Omental fat pad (tissue), 4 donors: ENCODE results near the gene YPEL1. TPM values are rescaled to one million over a fixed set of nuclear protein-coding genes. Genes with fewer than 3 reads are reported as not detected.
"Not testable (repeated sequence)": the region's sequence is repeated elsewhere in the genome, so short reads cannot be mapped to it uniquely, and the experiment has no call there.

Source experiments
- ATAC-seq: fragments of 150-250 bp; one replicate; pipeline ENCODE4 v1.9.1; 2016; ENCODE audit warnings: mild to moderate bottlenecking, moderate library complexity; ENCODE audit not compliant: low FRiP score
- DNase-seq: peaks from one replicate; pipeline ENCODE4 v3.0.0-alpha.2; 2019; ENCODE audit warnings: low spot score
- total RNA-seq, 4 donors: library from RNA; depleted of rRNA; stranded (reverse); fragments of >200 nt; gene quantifications; one replicate each; pipeline ENCODE4 v1.1.0, GENCODE V29; 2016
- TF ChIP-seq, protein P1 (sequence below), 3 donors: fragments of 450-650 bp; IDR thresholded peaks; one replicate each; pipeline ENCODE4 v1.5.1; 2016 to 2017; ENCODE audit warnings: antibody characterized with exemption in 3 of 3, mild to moderate bottlenecking in 3 of 3, moderate library complexity in 2 of 3

Gene YPEL1
- total RNA-seq, 4 donors from 2014 or later = 2.0 to 5.4 (median 3.7) TPM

GRCh38 chr22:21693999-21694341 lies 41.6 kb downstream of the YPEL1 start:
- no peak for ATAC-seq
- DNase-seq = no peak
- TF ChIP-seq, protein P1, sequence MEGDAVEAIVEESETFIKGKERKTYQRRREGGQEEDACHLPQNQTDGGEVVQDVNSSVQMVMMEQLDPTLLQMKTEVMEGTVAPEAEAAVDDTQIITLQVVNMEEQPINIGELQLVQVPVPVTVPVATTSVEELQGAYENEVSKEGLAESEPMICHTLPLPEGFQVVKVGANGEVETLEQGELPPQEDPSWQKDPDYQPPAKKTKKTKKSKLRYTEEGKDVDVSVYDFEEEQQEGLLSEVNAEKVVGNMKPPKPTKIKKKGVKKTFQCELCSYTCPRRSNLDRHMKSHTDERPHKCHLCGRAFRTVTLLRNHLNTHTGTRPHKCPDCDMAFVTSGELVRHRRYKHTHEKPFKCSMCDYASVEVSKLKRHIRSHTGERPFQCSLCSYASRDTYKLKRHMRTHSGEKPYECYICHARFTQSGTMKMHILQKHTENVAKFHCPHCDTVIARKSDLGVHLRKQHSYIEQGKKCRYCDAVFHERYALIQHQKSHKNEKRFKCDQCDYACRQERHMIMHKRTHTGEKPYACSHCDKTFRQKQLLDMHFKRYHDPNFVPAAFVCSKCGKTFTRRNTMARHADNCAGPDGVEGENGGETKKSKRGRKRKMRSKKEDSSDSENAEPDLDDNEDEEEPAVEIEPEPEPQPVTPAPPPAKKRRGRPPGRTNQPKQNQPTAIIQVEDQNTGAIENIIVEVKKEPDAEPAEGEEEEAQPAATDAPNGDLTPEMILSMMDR (IDR thresholded peaks at IDR 0.05) = no peak

GRCh38 chr22:21693333-21693998 lies 42.1 kb downstream of the YPEL1 start:
- ATAC-seq = no peak
- TF ChIP-seq, protein P1 (IDR thresholded peaks at IDR 0.05) = no peak
- DNase-seq = no peak

DNA sequence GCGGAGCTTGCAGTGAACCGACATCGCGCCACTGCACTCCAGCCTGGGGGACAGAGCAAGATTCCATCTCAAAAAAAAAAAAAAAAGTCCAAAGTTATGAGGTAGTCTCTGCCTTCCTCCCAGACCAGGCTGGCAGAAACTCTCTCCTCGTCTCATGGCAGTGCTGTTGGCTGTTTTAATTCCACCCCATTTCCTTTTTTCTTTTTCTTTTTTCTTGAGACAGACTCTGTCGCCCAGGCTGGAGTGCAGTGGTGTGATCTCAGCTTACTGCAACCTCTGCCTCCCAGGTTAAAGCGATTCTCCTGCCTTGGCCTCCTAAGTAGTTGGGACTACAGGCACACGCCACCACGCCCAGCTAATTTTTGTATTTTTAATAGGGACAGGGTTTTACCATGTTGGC lies 42.7 kb downstream of the YPEL1 start:
- ATAC-seq, DNase-seq: not testable (repeated sequence)

- TF ChIP-seq, protein P1 (IDR thresholded peaks at IDR 0.05) = no peak
- DNase-seq = no peak
- no peak for ATAC-seq
These were observed 43.8 kb downstream of the YPEL1 start for GRCh38 chr22:21691816-21692215.

GRCh38 chr22:21690401-21690801 lies 45.2 kb downstream of the YPEL1 start:
- DNase-seq = no peak
- no peak for ATAC-seq
- TF ChIP-seq, protein P1 (IDR thresholded peaks at IDR 0.05) = no peak

DNA sequence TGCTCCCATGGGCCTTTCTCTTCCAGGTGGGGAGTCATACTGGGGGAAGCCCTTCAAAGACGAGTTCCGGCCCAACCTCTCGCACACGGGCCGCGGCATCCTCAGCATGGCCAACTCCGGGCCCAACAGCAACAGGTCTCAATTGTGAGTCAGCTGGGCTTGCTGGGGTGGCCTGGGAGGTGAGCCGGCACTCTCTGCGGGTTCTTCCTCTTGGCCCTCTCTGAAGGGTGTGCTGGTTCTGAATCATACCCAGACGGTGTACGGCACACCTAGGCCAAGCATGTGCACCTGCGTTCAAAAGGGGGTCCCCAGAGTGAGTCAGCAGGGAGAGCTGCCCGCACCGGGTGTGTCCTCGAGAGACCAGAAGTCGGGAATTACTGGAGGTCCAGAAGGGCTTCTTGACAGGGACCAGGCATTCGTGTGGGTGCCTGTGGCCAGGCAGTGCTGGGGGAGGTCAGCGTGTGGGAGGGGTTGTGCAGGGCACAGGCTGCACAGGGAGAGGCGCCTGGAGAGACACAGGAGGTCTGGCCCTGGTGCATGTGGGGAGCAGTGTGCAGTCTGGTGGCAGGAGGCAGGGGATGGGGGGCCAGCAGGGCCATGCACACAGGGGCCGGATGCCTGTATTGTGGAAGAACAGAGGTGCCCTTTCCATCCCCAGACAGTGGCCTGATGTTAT lies 46.8 kb downstream of the YPEL1 start:
- ATAC-seq = no peak
- TF ChIP-seq, protein P1 (IDR thresholded peaks at IDR 0.05) = no peak
- DNase-seq = no peak

GRCh38 chr22:21688341-21688705 lies 47.3 kb downstream of the YPEL1 start:
- DNase-seq = no peak
- TF ChIP-seq, protein P1 (IDR thresholded peaks at IDR 0.05) = no peak
- no peak for ATAC-seq
